AML-193 (cell line): ENCODE results near the gene POTEF.
"Not testable (repeated sequence)": the region's sequence is repeated elsewhere in the genome, so short reads cannot be mapped to it uniquely, and the experiment has no call there.

Experiments
- DNase-seq, 2 experiments: peaks; one replicate each; lab custom pipeline; 2025; lab: John Stamatoyannopoulos, UW

The POTEF gene

GRCh38 chr2:130152816-130153595, 24.0 kb upstream of the POTEF start:
- DNase-seq, result no peak

GRCh38 chr2:130152136-130152815, 23.3 kb upstream of the POTEF start:
- DNase-seq, result not testable (repeated sequence)

GRCh38 chr2:130151145-130151512, 22.1 kb upstream of the POTEF start:
- DNase-seq, result not testable (repeated sequence)

- DNase-seq, result no peak
Observed at GRCh38 chr2:130150181-130151144, 21.4 kb upstream of the POTEF start.

- DNase-seq, result not testable (repeated sequence)
Observed at GRCh38 chr2:130148515-130148914, 19.5 kb upstream of the POTEF start.

- DNase-seq, result not testable (repeated sequence)
Observed at GRCh38 chr2:130145006-130145414, 16.0 kb upstream of the POTEF start, which contains the start of gene CCDC74B. Gene CCDC74B, minus strand, starts transcription at chr2:130145112. Its CDS starts 116 bp downstream, at chr2:130144996.

- not testable (repeated sequence) for DNase-seq
Observed at GRCh38 chr2:130143266-130144039, 14.4 kb upstream of the POTEF start.

- DNase-seq, result not testable (repeated sequence)
Observed at GRCh38 chr2:130142396-130143265, 13.6 kb upstream of the POTEF start.

- DNase-seq, result not testable (repeated sequence)
Observed at GRCh38 chr2:130141645-130142370, 12.8 kb upstream of the POTEF start.

- DNase-seq, result not testable (repeated sequence)
Observed at GRCh38 chr2:130141002-130141401, 12.0 kb upstream of the POTEF start.

GRCh38 chr2:130140516-130140915, 11.5 kb upstream of the POTEF start:
- DNase-seq, result not testable (repeated sequence)

GRCh38 chr2:130139331-130140280, 10.6 kb upstream of the POTEF start:
- not testable (repeated sequence) for DNase-seq

- DNase-seq, result not testable (repeated sequence)
Observed at GRCh38 chr2:130138841-130139251, 9.8 kb upstream of the POTEF start.

- not testable (repeated sequence) for DNase-seq
Observed at GRCh38 chr2:130138326-130138725, 9.3 kb upstream of the POTEF start.

- DNase-seq, result not testable (repeated sequence)
Observed at GRCh38 chr2:130137118-130137517, 8.1 kb upstream of the POTEF start.

- not testable (repeated sequence) for DNase-seq
Observed at GRCh38 chr2:130136546-130136945, 7.5 kb upstream of the POTEF start.

GRCh38 chr2:130135692-130136541, 6.9 kb upstream of the POTEF start:
- DNase-seq, result no peak
